ENCODE measurements around the gene FAM32A. TPM values are rescaled to one million over a fixed set of nuclear protein-coding genes. Genes with fewer than 3 reads are reported as not detected.

The FAM32A gene
- total RNA-seq, 4 donors from 2014 or later: 67.9 to 93.9 (median 87.9) TPM

- H3K4me3 ChIP-seq (replicated peaks in 1 of 3): no peak overlapping the region
- H3K4me1 ChIP-seq: no peaks in the 10 kb centered on the region
- TF ChIP-seq POLR2A (IDR thresholded peaks at IDR 0.05) (no peak), CTCF (IDR thresholded peaks at IDR 0.05) (no peak)
- peaks cover 55 to 58% of the 10 kb centered on the region in 2 donors for H3K36me3 ChIP-seq
- H3K27ac ChIP-seq: no peak overlapping the region
- H3K27me3 ChIP-seq: no peaks in the 10 kb centered on the region
- no peak for DNase-seq
- no peaks in the 10 kb centered on the region for H3K9me3 ChIP-seq
- intact Hi-C loops (cut with DNase I): no loop called here
- 79 to 89% methylated on average over 14 to 15 of the region's 15 CpGs for WGBS, 2 donors
Observed at GRCh38 chr19:16223746-16224145, 38.5 kb downstream of the FAM32A start.

GRCh38 chr19:16224293-16225045 is 39.3 kb downstream of the FAM32A start:
- peaks cover 62 to 63% of the 10 kb centered on the region in 2 donors for H3K36me3 ChIP-seq

GRCh38 chr19:16225279-16226183 is 40.3 kb downstream of the FAM32A start:
- H3K4me1 ChIP-seq: no peaks in the 10 kb centered on the region
- H3K9me3 ChIP-seq: no peaks in the 10 kb centered on the region
- H3K27me3 ChIP-seq: no peaks in the 10 kb centered on the region
- DNase-seq: no peak
- intact Hi-C loops (cut with DNase I): no loop called here
- no peak overlapping the region for H3K4me3 ChIP-seq (replicated peaks in 1 of 3)
- peaks cover 60 to 63% of the 10 kb centered on the region in 2 donors for H3K36me3 ChIP-seq
- TF ChIP-seq POLR2A (IDR thresholded peaks at IDR 0.05) (no peak), CTCF (IDR thresholded peaks at IDR 0.05) (no peak)
- 91 to 96% methylated on average over 5 to 20 of the region's 21 CpGs for WGBS, 2 donors
- no peak overlapping the region for H3K27ac ChIP-seq

More at GRCh38 chr19:16224293-16225045, 39.3 kb downstream of the FAM32A start:
- Histone ChIP-seq H3K9me3 (no peaks in the 10 kb centered on the region), H3K4me3 (replicated peaks in 1 of 3) (no peak overlapping the region), H3K27me3 (no peaks in the 10 kb centered on the region), H3K27ac (no peak overlapping the region), H3K4me1 (no peaks in the 10 kb centered on the region)
- intact Hi-C loops (cut with DNase I): no loop called here
- no peak for DNase-seq
- WGBS, 2 donors: 85 to 93% methylated on average over 26 to 30 of the region's 32 CpGs
- TF ChIP-seq POLR2A (IDR thresholded peaks at IDR 0.05): no peak
- no peak for TF ChIP-seq CTCF (IDR thresholded peaks at IDR 0.05)

- H3K27me3 ChIP-seq: no peaks in the 10 kb centered on the region
- WGBS, 2 donors: 93 to 97% methylated on average over 4 to 9 of the region's 16 CpGs
- no peak for DNase-seq
- H3K9me3 ChIP-seq: no peaks in the 10 kb centered on the region
- no peak overlapping the region for H3K4me3 ChIP-seq (replicated peaks in 1 of 3)
- peaks cover 58 to 59% of the 10 kb centered on the region in 2 donors for H3K36me3 ChIP-seq
- no peaks in the 10 kb centered on the region for H3K4me1 ChIP-seq
- no peak overlapping the region for H3K27ac ChIP-seq
- TF ChIP-seq POLR2A (IDR thresholded peaks at IDR 0.05) (no peak), CTCF (IDR thresholded peaks at IDR 0.05) (no peak)
- intact Hi-C loops (cut with DNase I): no loop called here
Observed at GRCh38 chr19:16226184-16226591, 41.0 kb downstream of the FAM32A start.
